Peyer's patch (tissue), 4 donors: Measurements from ENCODE around the gene BRD1.

ENCODE experiments used
- CTCF ChIP-seq, 6 experiments: fragments of 450-650 bp in 4 of 6; fragments of 200-600 bp in 2 of 6; sonication (generic) in 1 of 6; IDR thresholded peaks; one replicate each; pipeline ENCODE4 v1.5.1; 2017 to 2019; ENCODE audit warnings: antibody characterized with exemption in 6 of 6, mild to moderate bottlenecking in 3 of 6, moderate library complexity in 1 of 6
- POLR2A ChIP-seq, 2 donors: fragments of 450-650 bp; IDR thresholded peaks; one replicate each; pipeline ENCODE4 v1.5.1; 2017; ENCODE audit warnings: antibody characterized with exemption in 2 of 2, mild to moderate bottlenecking in 2 of 2, moderate library complexity in 2 of 2

GRCh38 chr22:49765091-49765771 lies 62.4 kb downstream of the BRD1 start:
- TF ChIP-seq CTCF (IDR thresholded peaks at IDR 0.05) (no peak), POLR2A (IDR thresholded peaks at IDR 0.05) (no peak)
